HCT116 (cell line): ENCODE measurements around the gene GFOD2. TPM values are rescaled to one million over a fixed set of nuclear protein-coding genes. Genes with fewer than 3 reads are reported as not detected.

Experiments used
- ATAC-seq: fragments of 200-7000 bp; cut with Tn5 transposase; 2 replicates; pipeline ENCODE4 v1.9.1; 2020; ENCODE audit warnings: mild to moderate bottlenecking, moderate library complexity
- BruUV-seq: library from RNA; stranded (reverse); fragments of 400-500 nt; replicated peaks from 2 replicates; lab custom pipeline; 2021; lab: Mats Ljungman, UMichigan
- CTCF ChIA-PET: fragments of 300-600 bp; sonication (Branson Sonifier 250); formaldehyde crosslinking; loops from one replicate; lab custom pipeline; 2021; ENCODE audit warnings: antibody characterized with exemption; lab: Charles Lee
- POLR2A ChIA-PET: fragments of 300-600, 350-600 bp; sonication (Branson Sonifier 250); formaldehyde crosslinking; loops from one replicate; lab custom pipeline; 2021; ENCODE audit warnings: antibody characterized with exemption; lab: Charles Lee
- RAD21 ChIA-PET, 2 experiments: fragments of 300-600 bp; sonication (Branson Sonifier 250); formaldehyde crosslinking; loops; one replicate each; lab custom pipeline; 2023; ENCODE audit warnings: low total read pairs in 2 of 2; ENCODE audit not compliant: uncharacterized antibody in 2 of 2, unreplicated experiment in 2 of 2, low non-redundant PET in 1 of 2; lab: Charles Lee
- DNase-seq: peaks from one replicate; pipeline ENCODE4 v3.0.0-alpha.2; 2010; ENCODE audit warnings: low read depth, low spot score
- H2AFZ ChIP-seq: fragments of 200-600 bp; shearing (Covaris generic), sonication (generic); 2 replicates; pipeline ENCODE4 v1.6.1; 2017; ENCODE audit warnings: low read depth, mixed run types, mixed read lengths, antibody characterized with exemption, low read length; ENCODE audit not compliant: poor library complexity, severe bottlenecking
- H3K27ac ChIP-seq: 2 replicates; pipeline ENCODE4 v1.5.1; 2012; ENCODE audit warnings: low read depth, low read length
- H3K27me3 ChIP-seq: fragments of 200-600 bp; sonication (generic); 2 replicates; pipeline ENCODE4 v1.6.1; 2016; ENCODE audit warnings: mixed run types, low read length, mixed read lengths; ENCODE audit not compliant: insufficient read depth
- H3K36me3 ChIP-seq, 2 experiments: fragments of 200-500 bp in 1 of 2; fragments of 200-600 bp in 1 of 2; sonication (Bioruptor generic) in 1 of 2; sonication (generic) in 1 of 2; 2 replicates each; pipeline versions ENCODE4 v1.5.1 to v1.6.1; 2014 to 2016; ENCODE audit warnings: low read length in 2 of 2, inconsistent platforms in 1 of 2, mixed read lengths in 1 of 2, mixed run types in 1 of 2; ENCODE audit not compliant: insufficient read depth in 2 of 2, control insufficient read depth in 1 of 2
- H3K4me1 ChIP-seq, 2 experiments: fragments of 200-600 bp in 1 of 2; sonication (generic) in 1 of 2; 2 replicates each; pipeline versions ENCODE4 v1.5.1 to v1.6.1; 2012 to 2017; ENCODE audit warnings: low read length in 2 of 2, inconsistent platforms in 1 of 2, mild to moderate bottlenecking in 1 of 2, mixed read lengths in 1 of 2, mixed run types in 1 of 2, moderate library complexity in 1 of 2; ENCODE audit not compliant: insufficient read depth in 2 of 2, control insufficient read depth in 1 of 2
- H3K4me2 ChIP-seq: fragments of 200-600 bp; sonication (generic); 2 replicates; pipeline ENCODE4 v1.6.1; 2017; ENCODE audit warnings: mixed run types, low read length, mixed read lengths
- H3K4me3 ChIP-seq, 2 experiments: fragments of 200-600 bp in 1 of 2; sonication (generic) in 1 of 2; replicated peaks in 1 of 2; 2 replicates each; pipeline ENCODE4 v1.5.1; 2011 to 2016; ENCODE audit warnings: low read length in 2 of 2, control low read depth in 1 of 2, low read depth in 1 of 2, mild to moderate bottlenecking in 1 of 2, mixed read lengths in 1 of 2, mixed run types in 1 of 2
- H3K79me2 ChIP-seq: fragments of 200-600 bp; sonication (generic); 2 replicates; pipeline ENCODE4 v1.6.1; 2017; ENCODE audit warnings: mild to moderate bottlenecking, mixed run types, low read length, moderate library complexity, mixed read lengths; ENCODE audit not compliant: insufficient read depth
- H3K9ac ChIP-seq: fragments of 200-600 bp; sonication (generic); 2 replicates; pipeline ENCODE4 v1.6.1; 2016; ENCODE audit warnings: low read length, mixed read lengths
- H3K9me2 ChIP-seq: fragments of 200-600 bp; sonication (generic), shearing (Covaris generic); 2 replicates; pipeline ENCODE4 v1.6.1; 2017; ENCODE audit warnings: mixed run types, mild to moderate bottlenecking, moderate library complexity; ENCODE audit not compliant: insufficient read depth
- H3K9me3 ChIP-seq, 2 experiments: fragments of 200-500 bp in 1 of 2; fragments of 200-600 bp in 1 of 2; sonication (Bioruptor generic) in 1 of 2; sonication (generic) in 1 of 2; 2 replicates each; pipeline ENCODE4 v1.6.1; 2014 to 2017; ENCODE audit warnings: low read length in 2 of 2, mixed read lengths in 2 of 2, inconsistent platforms in 1 of 2, low read depth in 1 of 2, mild to moderate bottlenecking in 1 of 2, mixed run types in 1 of 2, moderate library complexity in 1 of 2; ENCODE audit not compliant: control insufficient read depth in 1 of 2, insufficient read depth in 1 of 2
- H4K20me1 ChIP-seq: fragments of 200-600 bp; sonication (generic), shearing (Covaris generic); 2 replicates; pipeline ENCODE4 v1.6.1; 2017; ENCODE audit warnings: mixed run types, mild to moderate bottlenecking, moderate library complexity; ENCODE audit not compliant: insufficient read depth
- CEBPB ChIP-seq: IDR thresholded peaks from 2 replicates; pipeline ENCODE4 v1.6.1; 2012; ENCODE audit warnings: low read depth
- EZH2 ChIP-seq: fragments of 200-600 bp; sonication (generic); IDR thresholded peaks from 2 replicates; pipeline ENCODE4 v1.6.1; 2017; ENCODE audit warnings: antibody characterized with exemption, mixed run types
- EZH2phosphoT487 ChIP-seq: fragments of 200-600 bp; IDR thresholded peaks from 2 replicates; pipeline ENCODE4 v1.6.1; 2018; ENCODE audit warnings: antibody characterized with exemption, borderline replicate concordance
- POLR2AphosphoS5 ChIP-seq: IDR thresholded peaks from 2 replicates; pipeline ENCODE4 v1.6.1; 2011; ENCODE audit warnings: mild to moderate bottlenecking, low read depth, low read length, moderate library complexity
- RAD21 ChIP-seq: IDR thresholded peaks from 2 replicates; pipeline ENCODE4 v1.6.1; 2012; ENCODE audit warnings: low read depth, mild to moderate bottlenecking
- REST ChIP-seq: IDR thresholded peaks from 2 replicates; pipeline ENCODE4 v1.6.1; 2012; ENCODE audit warnings: low read depth
- SIN3A ChIP-seq: IDR thresholded peaks from 2 replicates; pipeline ENCODE4 v1.6.1; 2012; ENCODE audit warnings: low read depth
- SP1 ChIP-seq: IDR thresholded peaks from 2 replicates; pipeline ENCODE4 v1.6.1; 2012; ENCODE audit warnings: low read depth
- YY1 ChIP-seq: IDR thresholded peaks from 2 replicates; pipeline ENCODE4 v1.6.1; 2011; ENCODE audit warnings: low read length, low read depth, moderate library complexity, mild to moderate bottlenecking; ENCODE audit not compliant: insufficient replicate concordance; ENCODE audit errors: extremely low read depth
- ZBTB33 ChIP-seq: IDR thresholded peaks from 2 replicates; pipeline ENCODE4 v1.6.1; 2011; ENCODE audit warnings: mild to moderate bottlenecking, low read length, moderate library complexity; ENCODE audit not compliant: insufficient replicate concordance; ENCODE audit errors: extremely low read depth
- ZFX ChIP-seq: fragments of 450-650 bp; IDR thresholded peaks from 2 replicates; pipeline ENCODE4 v1.6.1; 2017
- intact Hi-C: fragments of 100-400 bp; cut with micrococcal nuclease; formaldehyde crosslinking; loops from 2 replicates; pipeline ENCODE4 v1.10.0; 2022
- total RNA-seq: library from RNA; stranded (reverse); gene quantifications from one replicate; pipeline ENCODE4 v1.2.1, GENCODE V29; 2021; ENCODE audit not compliant: unreplicated experiment

The GFOD2 gene
- total RNA-seq, 1 experiment from 2014 or later, result 17.4 TPM

- no TSS peak for BruUV-seq
- Histone ChIP-seq H3K27ac (peak overlapping the region; percentile 87), H2AFZ (no peak overlapping the region)
Observed at GRCh38 chr16:67658849-67659674, 60.1 kb downstream of the GFOD2 start.

More at GRCh38 chr16:67658849-67659674, 60.1 kb downstream of the GFOD2 start:
- H3K9me2 ChIP-seq, result no peaks in the 10 kb centered on the region
- H3K4me3 ChIP-seq, result peak overlapping the region; percentile 87 to 90
- peaks cover 19% of the 10 kb centered on the region; the same call in 1 of the 2 replicates for H3K79me2 ChIP-seq
- intact Hi-C loops, result no loop called here
- H3K27me3 ChIP-seq, result no peaks in the 10 kb centered on the region
- H3K4me2 ChIP-seq, result peak overlapping the region; percentile 94
- no peaks in the 10 kb centered on the region for H3K9me3 ChIP-seq
- DNase-seq (no peak), ATAC-seq (no peak)
- ChIA-PET CTCF (interaction anchor here (1.7 kb wide), 1 partner anchor 138 kb away, joined by 6 read pairs; no protein-coding TSS in a partner anchor), RAD21 (no interaction called here), POLR2A (no interaction called here)
- peaks cover 3 to 27% of the 10 kb centered on the region in 2 experiments; a peak in 3 of 4 replicates for H3K4me1 ChIP-seq
- peaks cover 0 to 6% of the 10 kb centered on the region in 2 experiments; a peak in 1 of 4 replicates for H3K36me3 ChIP-seq
- TF ChIP-seq SP1 (no peak), ZFX (no peak), REST (no peak), POLR2AphosphoS5 (no peak), EZH2phosphoT487 (no peak), SIN3A (no peak), CEBPB (no peak), EZH2 (no peak), YY1 (no peak), ZBTB33 (no peak), RAD21 (no peak)
- peak overlapping the region; percentile 78 for H3K9ac ChIP-seq
- H4K20me1 ChIP-seq, result no peaks in the 10 kb centered on the region
